Hepatocyte (in vitro differentiated cells): ENCODE results near the gene MYBPC1. TPM values are rescaled to one million over a fixed set of nuclear protein-coding genes. Genes with fewer than 3 reads are reported as not detected.
"Not testable (repeated sequence)": the region's sequence is repeated elsewhere in the genome, so short reads cannot be mapped to it uniquely, and the experiment has no call there.

Source experiments
- DNase-seq: peaks from one replicate; pipeline ENCODE4 v3.0.0-alpha.2; 2016; ENCODE audit warnings: low spot score
- H2AFZ ChIP-seq: fragments of 200-600 bp; sonication (generic); 2 replicates; pipeline ENCODE4 v1.6.0; 2016; ENCODE audit warnings: antibody characterized with exemption, mild to moderate bottlenecking
- H3K27ac ChIP-seq: fragments of 200-600 bp; sonication (generic); 2 replicates; pipeline ENCODE4 v1.5.1; 2016; ENCODE audit warnings: mild to moderate bottlenecking
- H3K27me3 ChIP-seq: fragments of 200-600 bp; sonication (generic); 2 replicates; pipeline ENCODE4 v1.6.1; 2016
- H3K36me3 ChIP-seq: fragments of 200-600 bp; sonication (generic); replicated peaks from 2 replicates; pipeline ENCODE4 v1.5.1; 2016; ENCODE audit warnings: low read depth; ENCODE audit not compliant: insufficient read depth
- H3K4me1 ChIP-seq: fragments of 200-600 bp; sonication (generic); 2 replicates; pipeline ENCODE4 v1.5.1; 2016; ENCODE audit warnings: mild to moderate bottlenecking, moderate library complexity; ENCODE audit not compliant: insufficient read depth
- H3K4me2 ChIP-seq: fragments of 200-600 bp; sonication (generic); 2 replicates; pipeline ENCODE4 v1.6.0; 2016
- H3K4me3 ChIP-seq: fragments of 200-600 bp; sonication (generic); 2 replicates; pipeline ENCODE4 v1.5.1; 2016; ENCODE audit warnings: mild to moderate bottlenecking
- H3K79me2 ChIP-seq: fragments of 200-600 bp; sonication (generic); 2 replicates; pipeline ENCODE4 v1.6.0; 2017; ENCODE audit warnings: mild to moderate bottlenecking
- H3K9me2 ChIP-seq: fragments of 200-600 bp; sonication (generic); replicated peaks from 2 replicates; pipeline ENCODE4 v1.6.0; 2017; ENCODE audit warnings: mild to moderate bottlenecking; ENCODE audit not compliant: insufficient read depth
- H3K9me3 ChIP-seq: fragments of 200-600 bp; sonication (generic); 2 replicates; pipeline ENCODE4 v1.5.1; 2016; ENCODE audit warnings: low read depth, mild to moderate bottlenecking
- H4K20me1 ChIP-seq: fragments of 200-600 bp; sonication (generic); 2 replicates; pipeline ENCODE4 v1.6.0; 2016; ENCODE audit warnings: mild to moderate bottlenecking; ENCODE audit not compliant: insufficient read depth, poor library complexity, severe bottlenecking
- CTCF ChIP-seq: fragments of 200-600 bp; sonication (generic); IDR thresholded peaks from 2 replicates; pipeline ENCODE4 v1.5.1; 2016; ENCODE audit warnings: antibody characterized with exemption, mild to moderate bottlenecking; ENCODE audit not compliant: poor library complexity
- EZH2 ChIP-seq: fragments of 200-600 bp; sonication (generic); IDR thresholded peaks from 2 replicates; pipeline ENCODE4 v1.6.1; 2016; ENCODE audit warnings: antibody characterized with exemption, mild to moderate bottlenecking, borderline replicate concordance
- EZH2phosphoT487 ChIP-seq: fragments of 200-600 bp; sonication (generic); IDR thresholded peaks from one replicate; pipeline ENCODE4 v1.6.1; 2018; ENCODE audit warnings: antibody characterized with exemption, mild to moderate bottlenecking, low read depth, moderate library complexity; ENCODE audit not compliant: unreplicated experiment, severe bottlenecking
- WGBS: methylation state at CpG from one replicate; pipeline ENCODE4 v1.1.6; 2016; ENCODE audit warnings: low lambda C conversion rate; ENCODE audit errors: missing lambda C conversion rate; 5-methylcytosine and 5-hydroxymethylcytosine counted together
- polyA plus RNA-seq: library from polyadenylated mRNA; unstranded; fragments of >200 nt; fragmentation: Nextera tagmentation; extraction: Ambion mirVana; gene quantifications from 2 replicates; pipeline ENCODE4 v1.2.1, GENCODE V29; 2016
- small RNA-seq: library from RNA; depleted of rRNA; stranded (forward); fragments of <200 nt; gene quantifications from one replicate; pipeline ENCODE3, GENCODE V24; 2014
- total RNA-seq: library from RNA; depleted of rRNA; stranded (reverse); fragments of >200 nt; gene quantifications from 2 replicates; pipeline ENCODE4 v1.2.3, GENCODE V29; 2014

The MYBPC1 gene
- total and polyA plus RNA-seq, 2 experiments from 2014 or later = 1.7 to 3.4 TPM

GRCh38 chr12:101733166-101733565, 138.4 kb downstream of the MYBPC1 start:
- Histone ChIP-seq H3K79me2 (no peaks in the 10 kb centered on the region), H3K36me3 (no peaks in the 10 kb centered on the region), H3K4me1 (no peaks in the 10 kb centered on the region), H3K27ac (no peak overlapping the region), H3K27me3 (no peaks in the 10 kb centered on the region), H3K4me3 (no peak overlapping the region), H3K4me2 (no peak overlapping the region), H4K20me1 (no peaks in the 10 kb centered on the region), H2AFZ (no peak overlapping the region), H3K9me3 (no peaks in the 10 kb centered on the region), H3K9me2 (no peaks in the 10 kb centered on the region)
- DNase-seq = no peak
- WGBS = 35% methylated on average over 2 of the region's 2 CpGs
- TF ChIP-seq EZH2phosphoT487 (no peak), EZH2 (no peak), CTCF (no peak)

- not testable (repeated sequence) for H4K20me1 ChIP-seq, DNase-seq, H2AFZ ChIP-seq, H3K79me2 ChIP-seq, H3K4me2 ChIP-seq, H3K27me3 ChIP-seq, H3K36me3 ChIP-seq, H3K9me2 ChIP-seq, H3K9me3 ChIP-seq, H3K4me1 ChIP-seq, H3K4me3 ChIP-seq, H3K27ac ChIP-seq
- 94% methylated on average over 5 of the region's 5 CpGs for WGBS
Observed at GRCh38 chr12:101734482-101734881, 139.7 kb downstream of the MYBPC1 start.

Small RNA genes lying within 50 kb of the gene (small RNA-seq; reads per million reads assigned to genes)
- not detected for gene RNY1P16

Other genes with a start within 250 kb of the MYBPC1 start
- 115 and 122 TPM in 2 replicates for gene ARL1, start 187.2 kb upstream of the MYBPC1 start, total RNA-seq
- 90.3 and 94.0 TPM in 2 replicates for gene ARL1, start 187.2 kb upstream of the MYBPC1 start, polyA plus RNA-seq
- not detected in 2 replicates for gene SPIC, start 119.6 kb upstream of the MYBPC1 start, total RNA-seq
- gene SPIC, start 119.6 kb upstream of the MYBPC1 start, polyA plus RNA-seq = not detected in 2 replicates
- gene CHPT1, start 102.7 kb downstream of the MYBPC1 start, total RNA-seq = 92.3 and 100 TPM in 2 replicates
- gene CHPT1, start 102.7 kb downstream of the MYBPC1 start, polyA plus RNA-seq = 95.1 and 127 TPM in 2 replicates
- 0.07 TPM in 1 of 2 replicates, not detected in the other for gene SYCP3, start 144.5 kb downstream of the MYBPC1 start, total RNA-seq
- 1.0 and 1.2 TPM in 2 replicates for gene SYCP3, start 144.5 kb downstream of the MYBPC1 start, polyA plus RNA-seq
- gene GNPTAB, start 236.0 kb downstream of the MYBPC1 start, total RNA-seq = 21.6 and 24.4 TPM in 2 replicates
- gene GNPTAB, start 236.0 kb downstream of the MYBPC1 start, polyA plus RNA-seq = 12.0 and 13.8 TPM in 2 replicates